ENCODE measurements around the gene MEIOB. TPM values are rescaled to one million over a fixed set of nuclear protein-coding genes. Genes with fewer than 3 reads are reported as not detected.

Gene MEIOB
- polyA plus RNA-seq, 1 donor (not counting 4 experiments of a cell fraction or from before 2014, with no cell fraction given) = not detected

- H3K27ac ChIP-seq (ENCODE audit: control insufficient read depth, insufficient read depth, low read length) = no peak overlapping the region
- H2AFZ ChIP-seq (ENCODE audit: control insufficient read depth, low read length) = no peak overlapping the region
- no peaks in the 10 kb centered on the region for H3K27me3 ChIP-seq (ENCODE audit: control insufficient read depth, extremely low read depth, insufficient read depth, low read length)
- dilution Hi-C loops (cut with MboI; ENCODE audit: extremely low pct_ligation_motif_present, low sequenced_read_pairs) = no loop called here
- H3K4me3 ChIP-seq (ENCODE audit: control insufficient read depth in 2 of 3, extremely low read depth in 1 of 3, insufficient read depth in 2 of 3, low read depth in 1 of 3, low read length in 3 of 3) = no peak overlapping the region
- no peak overlapping the region for H3K4me2 ChIP-seq (ENCODE audit: control insufficient read depth, extremely low read depth, insufficient read depth, low read depth, low read length)
- H3K9me1 ChIP-seq (ENCODE audit: control insufficient read depth, extremely low read depth, insufficient read depth, low read length) = no peaks in the 10 kb centered on the region
- FAIRE-seq = no peak
- no peaks in the 10 kb centered on the region for H3K79me2 ChIP-seq (ENCODE audit: control insufficient read depth, insufficient read depth, low read length)
- peaks cover 0 to 14% of the 10 kb centered on the region in 2 experiments for H3K36me3 ChIP-seq (ENCODE audit: control insufficient read depth in 2 of 2, extremely low read depth in 1 of 2, insufficient read depth in 2 of 2, low read length in 2 of 2)
- TF ChIP-seq CTCF (optimal IDR thresholded peaks at IDR 0.05 in 1 of 3, IDR thresholded peaks at IDR 0.05 in 1 of 3, conservative IDR thresholded peaks at IDR 0.05 in 1 of 3; ENCODE audit: extremely low read depth in 1 of 3, insufficient read depth in 2 of 3, low read length in 3 of 3) = no peak
- TF ChIP-seq EZH2 (IDR thresholded peaks at IDR 0.05; ENCODE audit: low read length) = no peak
- H3K9me3 ChIP-seq (ENCODE audit: control insufficient read depth, low read depth, low read length) = no peaks in the 10 kb centered on the region
- no peaks in the 10 kb centered on the region for H4K20me1 ChIP-seq (ENCODE audit: control insufficient read depth, extremely low read depth, insufficient read depth, low read length)
- no peaks in the 10 kb centered on the region for H3K4me1 ChIP-seq (ENCODE audit: control insufficient read depth, extremely low read depth, insufficient read depth, low read length)
- no peak for DNase-seq (ENCODE audit: low read depth, low spot score)
- H3K9ac ChIP-seq (ENCODE audit: control insufficient read depth, extremely low read depth, insufficient read depth, low read length) = no peak overlapping the region
These were observed 55.3 kb downstream of the MEIOB start for GRCh38 chr16:1816396-1817275.

- Histone ChIP-seq H3K9ac (ENCODE audit: control insufficient read depth, extremely low read depth, insufficient read depth, low read length) (no peak overlapping the region), H3K9me3 (ENCODE audit: control insufficient read depth, low read depth, low read length) (no peaks in the 10 kb centered on the region), H3K4me2 (ENCODE audit: control insufficient read depth, extremely low read depth, insufficient read depth, low read depth, low read length) (no peak overlapping the region), H3K79me2 (ENCODE audit: control insufficient read depth, insufficient read depth, low read length) (no peaks in the 10 kb centered on the region), H3K4me3 (ENCODE audit: control insufficient read depth in 2 of 3, extremely low read depth in 1 of 3, insufficient read depth in 2 of 3, low read depth in 1 of 3, low read length in 3 of 3) (no peak overlapping the region), H3K9me1 (ENCODE audit: control insufficient read depth, extremely low read depth, insufficient read depth, low read length) (no peaks in the 10 kb centered on the region), H2AFZ (ENCODE audit: control insufficient read depth, low read length) (no peak overlapping the region), H4K20me1 (ENCODE audit: control insufficient read depth, extremely low read depth, insufficient read depth, low read length) (no peaks in the 10 kb centered on the region), H3K36me3 (ENCODE audit: control insufficient read depth in 2 of 2, extremely low read depth in 1 of 2, insufficient read depth in 2 of 2, low read length in 2 of 2) (peaks cover 0 to 14% of the 10 kb centered on the region in 2 experiments), H3K27me3 (ENCODE audit: control insufficient read depth, extremely low read depth, insufficient read depth, low read length) (no peaks in the 10 kb centered on the region), H3K4me1 (ENCODE audit: control insufficient read depth, extremely low read depth, insufficient read depth, low read length) (no peaks in the 10 kb centered on the region), H3K27ac (ENCODE audit: control insufficient read depth, insufficient read depth, low read length) (no peak overlapping the region)
- TF ChIP-seq EZH2 (IDR thresholded peaks at IDR 0.05; ENCODE audit: low read length) (no peak), CTCF (optimal IDR thresholded peaks at IDR 0.05 in 1 of 3, IDR thresholded peaks at IDR 0.05 in 1 of 3, conservative IDR thresholded peaks at IDR 0.05 in 1 of 3; ENCODE audit: extremely low read depth in 1 of 3, insufficient read depth in 2 of 3, low read length in 3 of 3) (no peak)
- no peak for FAIRE-seq
- DNase-seq (ENCODE audit: low read depth, low spot score) = no peak
- dilution Hi-C loops (cut with MboI; ENCODE audit: extremely low pct_ligation_motif_present, low sequenced_read_pairs) = no loop called here
These were observed 56.5 kb downstream of the MEIOB start for GRCh38 chr16:1815461-1815860.

Data from keratinocyte (primary cell).